ENCODE measurements around the gene NR5A2.

The NR5A2 gene

DNA sequence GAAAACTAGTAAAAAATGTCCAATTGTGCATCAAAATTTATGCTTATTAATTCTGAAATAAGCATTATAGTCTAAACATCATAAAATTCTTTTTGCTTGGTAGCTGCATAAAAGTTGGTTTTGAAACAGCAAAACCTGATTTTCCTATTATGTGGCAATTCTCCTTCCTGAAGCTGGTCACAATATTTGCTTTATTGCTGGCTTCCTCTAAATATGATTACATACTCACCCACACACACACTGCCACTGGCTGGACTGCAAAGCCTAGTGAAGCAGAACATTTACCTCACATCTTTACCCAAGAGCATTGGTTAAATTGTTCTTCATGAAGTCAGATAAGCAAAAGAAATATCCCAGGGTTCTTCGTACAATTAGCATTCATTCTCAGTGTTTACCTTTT lies 103.0 kb downstream of the NR5A2 start:
- peak; percentile 50 for DNase-seq (ENCODE audit: low read depth)
- no peak for TF ChIP-seq CTCF (IDR thresholded peaks at IDR 0.05; ENCODE audit: low read length, missing control alignments)
- no peak overlapping the region for H3K4me3 ChIP-seq (replicated peaks; ENCODE audit: low read depth, low read length)

DNA sequence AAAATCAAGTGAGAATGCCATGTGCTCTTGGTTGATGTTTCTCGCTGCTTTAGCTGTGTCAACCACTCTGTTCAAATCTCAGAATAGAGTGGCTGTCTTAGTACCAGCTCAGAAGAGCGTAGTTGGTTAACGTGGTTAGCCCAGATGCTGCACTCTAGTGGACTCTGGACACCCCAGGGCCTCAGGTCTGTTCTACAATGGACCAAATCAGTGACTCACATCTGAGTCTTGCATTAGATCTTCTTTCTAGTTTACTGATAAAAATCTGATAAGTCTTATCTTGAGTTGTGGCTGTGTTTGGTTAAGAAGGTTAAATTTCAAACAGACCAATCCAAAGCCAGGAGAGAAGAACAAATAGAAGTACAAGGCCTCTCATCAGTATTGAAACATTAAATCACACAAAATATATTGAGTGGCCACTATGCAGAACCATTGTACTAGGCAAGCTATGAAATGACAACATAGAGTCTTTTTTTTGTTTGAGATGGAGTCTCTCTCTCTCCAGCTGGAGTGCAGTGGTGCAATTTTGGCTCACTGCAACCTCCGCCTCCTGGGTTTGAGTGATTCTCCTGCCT lies 104.1 kb downstream of the NR5A2 start:
- no peak for TF ChIP-seq CTCF (IDR thresholded peaks at IDR 0.05; ENCODE audit: low read length, missing control alignments)
- no peak for DNase-seq (ENCODE audit: low read depth)
- H3K4me3 ChIP-seq (replicated peaks; ENCODE audit: low read depth, low read length): no peak overlapping the region

DNA sequence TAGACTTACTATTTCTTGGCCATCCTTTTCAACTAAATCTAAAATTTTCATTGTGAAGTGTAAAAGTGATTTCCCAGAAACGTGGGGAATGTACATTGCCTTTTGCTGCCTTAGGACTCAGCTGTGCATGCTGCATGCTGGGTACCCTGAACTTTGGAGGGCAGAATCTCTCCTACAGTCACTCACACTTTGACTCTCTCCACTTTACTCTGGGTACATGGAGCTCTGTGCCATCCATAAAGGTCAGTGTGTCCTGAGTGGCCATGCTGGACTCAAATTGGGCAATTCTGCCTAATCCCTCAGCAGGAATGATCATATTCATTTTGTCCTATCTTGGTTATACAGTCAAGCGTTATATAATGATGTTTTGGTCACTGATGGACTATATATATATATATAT lies 105.6 kb downstream of the NR5A2 start:
- no peak for TF ChIP-seq CTCF (IDR thresholded peaks at IDR 0.05; ENCODE audit: low read length, missing control alignments)
- H3K4me3 ChIP-seq (replicated peaks; ENCODE audit: low read depth, low read length): no peak overlapping the region
- no peak for DNase-seq (ENCODE audit: low read depth)

DNA sequence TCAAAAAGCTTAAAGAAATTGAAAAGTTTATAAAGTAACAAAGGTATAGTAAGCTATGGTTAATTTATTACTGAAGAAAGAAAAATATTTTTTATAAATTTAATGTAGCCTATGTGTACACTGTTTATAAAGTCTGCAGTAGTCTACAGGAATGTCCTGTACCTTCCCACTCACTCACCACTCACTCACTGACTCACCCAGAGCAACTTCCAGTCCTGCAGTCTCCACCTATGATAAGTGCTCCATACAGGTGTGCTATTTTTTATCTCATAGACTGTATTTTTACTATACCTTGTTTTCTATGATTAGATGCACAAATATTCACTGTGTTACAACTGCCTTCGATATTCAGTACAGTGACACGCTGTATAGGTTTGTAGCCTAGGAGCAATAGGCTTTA lies 106.6 kb downstream of the NR5A2 start:
- no peak for TF ChIP-seq CTCF (IDR thresholded peaks at IDR 0.05; ENCODE audit: low read length, missing control alignments)
- DNase-seq (ENCODE audit: low read depth): peak; percentile 26
- H3K4me3 ChIP-seq (replicated peaks; ENCODE audit: low read depth, low read length): no peak overlapping the region

DNA sequence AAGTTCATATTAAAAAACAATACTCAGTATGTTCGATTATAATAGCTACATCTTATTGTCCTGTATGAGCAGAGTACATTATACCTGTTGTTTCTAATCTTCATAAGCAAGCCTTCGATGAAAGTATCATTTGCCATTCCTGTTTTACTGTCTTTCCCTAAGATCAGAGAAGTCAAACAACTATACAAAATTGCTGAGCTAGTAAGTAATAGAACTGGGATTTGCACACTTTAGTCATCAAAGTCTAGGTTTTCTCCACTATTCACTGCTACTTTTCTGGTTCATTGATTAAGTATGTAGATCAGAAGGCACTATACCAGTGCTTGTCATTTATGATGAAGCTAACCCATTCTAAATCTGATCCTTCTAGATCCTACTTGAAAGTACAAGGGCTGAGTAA lies 108.9 kb downstream of the NR5A2 start:
- no peak overlapping the region for H3K4me3 ChIP-seq (replicated peaks; ENCODE audit: low read depth, low read length)
- no peak for DNase-seq (ENCODE audit: low read depth)
- no peak for TF ChIP-seq CTCF (IDR thresholded peaks at IDR 0.05; ENCODE audit: low read length, missing control alignments)

DNA sequence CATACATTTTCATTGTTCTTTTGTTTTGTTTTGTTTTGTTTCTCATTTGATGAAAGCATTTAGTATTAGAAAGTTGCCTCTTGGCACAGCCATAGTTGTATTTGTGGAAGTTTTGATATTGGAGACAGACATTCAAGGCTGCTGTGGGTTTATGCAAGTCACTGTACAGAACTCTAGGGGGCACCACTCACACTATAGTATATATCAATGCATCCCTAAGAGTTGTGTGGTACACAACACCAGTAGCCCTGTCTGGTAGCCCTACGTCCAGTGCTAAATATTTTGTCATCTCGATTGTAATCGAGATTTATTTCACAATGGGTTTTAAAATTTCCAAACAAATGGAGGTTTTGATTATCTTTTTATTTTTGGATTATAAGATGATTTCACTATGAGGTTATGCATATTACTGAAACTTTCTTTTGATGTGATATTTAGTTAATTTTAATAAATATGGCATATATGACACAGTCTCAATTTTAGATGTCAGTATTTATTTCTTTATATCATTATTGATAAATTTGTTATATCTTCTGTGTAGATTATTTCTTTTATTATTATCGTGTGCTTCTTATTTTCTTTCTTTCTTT lies 112.2 kb downstream of the NR5A2 start:
- DNase-seq (ENCODE audit: low read depth): peak; percentile 79
- TF ChIP-seq CTCF (IDR thresholded peaks at IDR 0.05; ENCODE audit: low read length, missing control alignments): peak; percentile 80
- no peak overlapping the region for H3K4me3 ChIP-seq (replicated peaks; ENCODE audit: low read depth, low read length)

DNA sequence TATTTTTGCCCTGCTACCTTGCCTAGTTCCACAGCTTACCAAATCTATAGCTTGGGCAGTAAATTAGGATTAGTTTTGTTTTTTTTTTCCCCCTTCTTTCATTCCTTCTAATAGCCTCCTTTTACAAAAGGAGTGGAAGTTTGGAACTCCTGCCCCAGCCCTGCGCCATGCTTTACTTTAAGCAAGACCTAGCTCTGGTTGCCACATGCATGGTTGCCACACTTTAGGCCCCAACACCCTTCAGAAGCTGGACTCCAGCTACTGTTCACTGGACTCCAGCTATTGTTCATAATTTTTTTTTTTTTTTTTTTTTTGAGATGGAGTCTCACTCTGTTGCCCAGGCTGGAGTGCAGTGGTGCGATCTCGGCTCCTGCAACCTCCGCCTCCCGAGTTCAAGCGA lies 115.8 kb downstream of the NR5A2 start:
- TF ChIP-seq CTCF (IDR thresholded peaks at IDR 0.05; ENCODE audit: low read length, missing control alignments): no peak
- H3K4me3 ChIP-seq (replicated peaks; ENCODE audit: low read depth, low read length): no peak overlapping the region
- DNase-seq (ENCODE audit: low read depth): no peak

All from fibroblast of pulmonary artery (primary cell).